ENCODE data around the gene VIPR2. TPM values are rescaled to one million over a fixed set of nuclear protein-coding genes. Genes with fewer than 3 reads are reported as not detected.

VIPR2 gene
- total RNA-seq, 1 donor from 2014 or later, result 0.92 TPM

GRCh38 chr7:159023746-159024145 lies 120.9 kb downstream of the VIPR2 start:
- Mint-ChIP-seq H3K27ac (no peak overlapping the region), H3K36me3 (peaks cover 2% of the 10 kb centered on the region), H3K27me3 (ENCODE audit: insufficient read depth, low read depth) (peaks cover 20% of the 10 kb centered on the region), H3K4me1 (peaks cover 62% of the 10 kb centered on the region), H3K4me3 (peak overlapping the region; percentile 48), H3K9me3 (no peaks in the 10 kb centered on the region)
- Histone ChIP-seq H3K27ac (no peak overlapping the region), H2AFZ (replicated peaks) (no peak overlapping the region), H3K4me3 (no peak overlapping the region), H3K79me2 (ENCODE audit: low read depth) (no peaks in the 10 kb centered on the region), H3F3A (ENCODE audit: low read depth) (peaks cover 34% of the 10 kb centered on the region), H4K20me1 (ENCODE audit: low read depth) (no peaks in the 10 kb centered on the region), H3K4me1 (peaks cover 46% of the 10 kb centered on the region), H3K9ac (no peak overlapping the region), H3K27me3 (no peaks in the 10 kb centered on the region), H3K36me3 (no peaks in the 10 kb centered on the region), H3K4me2 (no peak overlapping the region), H3K9me3 (ENCODE audit: low read depth) (no peaks in the 10 kb centered on the region)
- DNase-seq (ENCODE audit: low spot score), result no peak
- TF ChIP-seq CTCF (IDR thresholded peaks at IDR 0.05) (no peak), EZH2 (IDR thresholded peaks at IDR 0.05) (no peak), EZH2phosphoT487 (IDR thresholded peaks at IDR 0.05) (no peak)

GRCh38 chr7:159023206-159023605 lies 121.5 kb downstream of the VIPR2 start:
- Mint-ChIP-seq H3K27me3 (ENCODE audit: insufficient read depth, low read depth) (peaks cover 21% of the 10 kb centered on the region), H3K4me3 (no peak overlapping the region), H3K9me3 (no peaks in the 10 kb centered on the region), H3K36me3 (peaks cover 2% of the 10 kb centered on the region), H3K4me1 (peaks cover 58% of the 10 kb centered on the region), H3K27ac (no peak overlapping the region)
- no peaks in the 10 kb centered on the region for H3K36me3 ChIP-seq
- H3K4me1 ChIP-seq, result peaks cover 41% of the 10 kb centered on the region
- H3K27ac ChIP-seq, result no peak overlapping the region
- H3K79me2 ChIP-seq (ENCODE audit: low read depth), result no peaks in the 10 kb centered on the region
- no peaks in the 10 kb centered on the region for H3K27me3 ChIP-seq
- H3F3A ChIP-seq (ENCODE audit: low read depth), result peaks cover 32% of the 10 kb centered on the region
- no peak for DNase-seq (ENCODE audit: low spot score)
- no peaks in the 10 kb centered on the region for H3K9me3 ChIP-seq (ENCODE audit: low read depth)
- TF ChIP-seq EZH2 (IDR thresholded peaks at IDR 0.05) (no peak), EZH2phosphoT487 (IDR thresholded peaks at IDR 0.05) (no peak), CTCF (IDR thresholded peaks at IDR 0.05) (no peak)
- H3K4me3 ChIP-seq, result no peak overlapping the region
- H3K4me2 ChIP-seq, result no peak overlapping the region
- H3K9ac ChIP-seq, result no peak overlapping the region
- H4K20me1 ChIP-seq (ENCODE audit: low read depth), result no peaks in the 10 kb centered on the region
- H2AFZ ChIP-seq (replicated peaks), result no peak overlapping the region

- Histone ChIP-seq H3K27me3 (no peaks in the 10 kb centered on the region), H3K9ac (no peak overlapping the region), H3K4me1 (peaks cover 34% of the 10 kb centered on the region), H3K4me2 (no peak overlapping the region), H3K27ac (no peak overlapping the region), H4K20me1 (ENCODE audit: low read depth) (no peaks in the 10 kb centered on the region), H3K79me2 (ENCODE audit: low read depth) (no peaks in the 10 kb centered on the region), H2AFZ (replicated peaks) (no peak overlapping the region), H3K9me3 (ENCODE audit: low read depth) (no peaks in the 10 kb centered on the region), H3F3A (ENCODE audit: low read depth) (peaks cover 24% of the 10 kb centered on the region), H3K4me3 (no peak overlapping the region), H3K36me3 (no peaks in the 10 kb centered on the region)
- H3K27ac Mint-ChIP-seq, result no peak overlapping the region
- no peak overlapping the region for H3K4me3 Mint-ChIP-seq
- no peak for DNase-seq (ENCODE audit: low spot score)
- peaks cover 2% of the 10 kb centered on the region for H3K36me3 Mint-ChIP-seq
- TF ChIP-seq EZH2 (IDR thresholded peaks at IDR 0.05), result no peak
- no peak for TF ChIP-seq EZH2phosphoT487 (IDR thresholded peaks at IDR 0.05)
- no peak for TF ChIP-seq CTCF (IDR thresholded peaks at IDR 0.05)
- peaks cover 50% of the 10 kb centered on the region for H3K4me1 Mint-ChIP-seq
- peaks cover 3% of the 10 kb centered on the region for H3K9me3 Mint-ChIP-seq
- H3K27me3 Mint-ChIP-seq (ENCODE audit: insufficient read depth, low read depth), result peaks cover 24% of the 10 kb centered on the region
Measured at GRCh38 chr7:159022238-159022993, 122.3 kb downstream of the VIPR2 start.
